PFSK-1 (cell line): Measurements from ENCODE around the gene FUT1.

Source experiments
- FOXP2 ChIP-seq: optimal IDR thresholded peaks from 2 replicates; pipeline ENCODE3; 2011; ENCODE audit warnings: borderline replicate concordance, control low read depth, inconsistent platforms; ENCODE audit not compliant: insufficient read depth; ENCODE audit errors: extremely low read length, extremely low read depth
- POLR2AphosphoS5 ChIP-seq: IDR thresholded peaks from 2 replicates; pipeline ENCODE4 v1.6.1; 2012; ENCODE audit warnings: low read depth, mild to moderate bottlenecking, control low read depth, low read length, moderate library complexity
- TAF1 ChIP-seq: IDR thresholded peaks from 2 replicates; pipeline ENCODE4 v1.6.1; 2012; ENCODE audit warnings: low read length, control low read depth, borderline replicate concordance; ENCODE audit not compliant: insufficient read depth

- TF ChIP-seq TAF1 (no peak), POLR2AphosphoS5 (no peak), FOXP2 (no peak)
Observed at GRCh38 chr19:48772503-48772953, 20.1 kb upstream of the FUT1 start.
